ENCODE measurements around the gene XRCC6. TPM values are rescaled to one million over a fixed set of nuclear protein-coding genes. Genes with fewer than 3 reads are reported as not detected.

XRCC6 gene
- polyA plus RNA-seq, 1 donor (not counting 4 experiments of a cell fraction or from before 2014, with no cell fraction given) = 247 TPM

DNA sequence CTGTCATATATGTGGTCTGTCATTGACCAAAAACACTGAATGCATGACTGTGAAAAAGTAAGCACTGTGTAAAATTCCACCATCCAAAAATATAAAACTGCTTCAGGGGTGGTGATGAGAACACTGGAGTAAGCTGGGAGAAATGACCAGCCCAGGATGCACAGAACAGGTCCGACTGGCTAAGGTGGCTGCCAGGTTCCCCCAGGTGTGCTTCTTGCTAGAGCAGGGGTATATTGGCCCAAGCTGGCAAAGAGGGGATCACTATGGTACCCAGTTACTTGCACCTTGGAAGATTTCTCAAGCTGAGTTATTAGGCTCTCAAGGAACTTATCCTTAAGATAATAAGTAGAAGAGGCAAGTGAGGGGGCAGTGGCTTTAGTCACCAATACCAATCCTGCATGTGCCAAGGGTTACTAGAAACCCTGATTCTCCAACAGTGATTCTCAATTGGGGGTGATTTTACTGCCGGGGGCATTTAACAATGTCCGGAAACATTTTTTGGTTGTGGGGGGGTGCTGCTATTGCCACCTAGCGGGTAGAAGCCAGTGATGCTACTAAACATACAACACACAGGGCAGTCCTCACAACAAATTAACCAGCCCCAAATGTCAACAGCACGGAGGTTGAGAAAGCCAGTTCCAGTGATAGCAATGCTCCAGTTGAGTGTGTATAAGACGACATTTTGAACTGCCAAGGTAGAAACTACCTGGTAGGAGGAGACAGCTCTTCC lies 51.9 kb downstream of the XRCC6 start:
- FAIRE-seq (no peak), DNase-seq (ENCODE audit: low read depth, low spot score) (no peak)
- H3K4me3 ChIP-seq (ENCODE audit: control insufficient read depth in 2 of 3, extremely low read depth in 1 of 3, insufficient read depth in 2 of 3, low read depth in 1 of 3, low read length in 3 of 3) = no peak overlapping the region
- H4K20me1 ChIP-seq (ENCODE audit: control insufficient read depth, extremely low read depth, insufficient read depth, low read length) = no peaks in the 10 kb centered on the region
- no peaks in the 10 kb centered on the region for H3K9me3 ChIP-seq (ENCODE audit: control insufficient read depth, low read depth, low read length)
- peaks cover 9% of the 10 kb centered on the region for H3K4me1 ChIP-seq (ENCODE audit: control insufficient read depth, extremely low read depth, insufficient read depth, low read length)
- TF ChIP-seq, protein P1, sequence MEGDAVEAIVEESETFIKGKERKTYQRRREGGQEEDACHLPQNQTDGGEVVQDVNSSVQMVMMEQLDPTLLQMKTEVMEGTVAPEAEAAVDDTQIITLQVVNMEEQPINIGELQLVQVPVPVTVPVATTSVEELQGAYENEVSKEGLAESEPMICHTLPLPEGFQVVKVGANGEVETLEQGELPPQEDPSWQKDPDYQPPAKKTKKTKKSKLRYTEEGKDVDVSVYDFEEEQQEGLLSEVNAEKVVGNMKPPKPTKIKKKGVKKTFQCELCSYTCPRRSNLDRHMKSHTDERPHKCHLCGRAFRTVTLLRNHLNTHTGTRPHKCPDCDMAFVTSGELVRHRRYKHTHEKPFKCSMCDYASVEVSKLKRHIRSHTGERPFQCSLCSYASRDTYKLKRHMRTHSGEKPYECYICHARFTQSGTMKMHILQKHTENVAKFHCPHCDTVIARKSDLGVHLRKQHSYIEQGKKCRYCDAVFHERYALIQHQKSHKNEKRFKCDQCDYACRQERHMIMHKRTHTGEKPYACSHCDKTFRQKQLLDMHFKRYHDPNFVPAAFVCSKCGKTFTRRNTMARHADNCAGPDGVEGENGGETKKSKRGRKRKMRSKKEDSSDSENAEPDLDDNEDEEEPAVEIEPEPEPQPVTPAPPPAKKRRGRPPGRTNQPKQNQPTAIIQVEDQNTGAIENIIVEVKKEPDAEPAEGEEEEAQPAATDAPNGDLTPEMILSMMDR (optimal IDR thresholded peaks at IDR 0.05 in 1 of 3, IDR thresholded peaks at IDR 0.05 in 1 of 3, conservative IDR thresholded peaks at IDR 0.05 in 1 of 3; ENCODE audit: extremely low read depth in 1 of 3, insufficient read depth in 2 of 3, low read length in 3 of 3) = peak; percentile 14 to 46 (median 33)
- TF ChIP-seq EZH2 (IDR thresholded peaks at IDR 0.05; ENCODE audit: low read length) = no peak
- H2AFZ ChIP-seq (ENCODE audit: control insufficient read depth, low read length) = no peak overlapping the region
- H3K27ac ChIP-seq (ENCODE audit: control insufficient read depth, insufficient read depth, low read length) = no peak overlapping the region
- no peaks in the 10 kb centered on the region for H3K9me1 ChIP-seq (ENCODE audit: control insufficient read depth, extremely low read depth, insufficient read depth, low read length)
- no peak overlapping the region for H3K9ac ChIP-seq (ENCODE audit: control insufficient read depth, extremely low read depth, insufficient read depth, low read length)
- no peak overlapping the region for H3K4me2 ChIP-seq (ENCODE audit: control insufficient read depth, extremely low read depth, insufficient read depth, low read depth, low read length)
- peaks cover 38% of the 10 kb centered on the region for H3K79me2 ChIP-seq (ENCODE audit: control insufficient read depth, insufficient read depth, low read length)
- dilution Hi-C loops (cut with MboI; ENCODE audit: extremely low pct_ligation_motif_present, low sequenced_read_pairs) = no loop called here
- H3K27me3 ChIP-seq (ENCODE audit: control insufficient read depth, extremely low read depth, insufficient read depth, low read length) = no peaks in the 10 kb centered on the region
- peaks cover 12 to 17% of the 10 kb centered on the region in 2 experiments for H3K36me3 ChIP-seq (ENCODE audit: control insufficient read depth in 2 of 2, extremely low read depth in 1 of 2, insufficient read depth in 2 of 2, low read length in 2 of 2)

DNA sequence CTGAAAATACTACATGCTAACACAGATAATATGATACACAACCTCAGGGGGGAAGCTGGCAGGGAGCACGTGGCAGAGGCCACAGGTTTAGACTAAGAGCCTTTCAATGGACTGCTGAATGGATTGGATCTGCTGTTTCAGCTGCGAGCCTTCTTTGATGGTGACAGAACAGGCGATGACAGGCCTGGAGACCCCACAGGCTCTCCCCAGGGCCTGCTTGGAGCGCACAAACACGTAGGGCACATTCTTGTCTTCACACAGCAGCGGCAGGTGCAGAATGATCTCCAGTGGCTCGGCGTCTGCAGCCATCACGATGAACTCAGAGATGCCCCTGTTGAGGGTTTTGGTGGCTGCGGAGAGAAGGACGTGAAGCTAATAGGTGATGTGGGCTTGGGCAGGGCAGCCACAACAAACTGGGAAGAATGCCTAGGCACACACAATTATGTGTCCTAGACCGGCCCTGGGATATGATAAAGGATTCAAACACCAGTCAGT lies 53.8 kb downstream of the XRCC6 start:
- Histone ChIP-seq H3K36me3 (ENCODE audit: control insufficient read depth in 2 of 2, extremely low read depth in 1 of 2, insufficient read depth in 2 of 2, low read length in 2 of 2) (peaks cover 22 to 28% of the 10 kb centered on the region in 2 experiments), H2AFZ (ENCODE audit: control insufficient read depth, low read length) (no peak overlapping the region), H3K27ac (ENCODE audit: control insufficient read depth, insufficient read depth, low read length) (no peak overlapping the region), H3K79me2 (ENCODE audit: control insufficient read depth, insufficient read depth, low read length) (peaks cover 43% of the 10 kb centered on the region), H3K4me1 (ENCODE audit: control insufficient read depth, extremely low read depth, insufficient read depth, low read length) (no peaks in the 10 kb centered on the region), H3K9me1 (ENCODE audit: control insufficient read depth, extremely low read depth, insufficient read depth, low read length) (no peaks in the 10 kb centered on the region), H3K9me3 (ENCODE audit: control insufficient read depth, low read depth, low read length) (no peaks in the 10 kb centered on the region), H3K4me3 (ENCODE audit: control insufficient read depth in 2 of 3, extremely low read depth in 1 of 3, insufficient read depth in 2 of 3, low read depth in 1 of 3, low read length in 3 of 3) (no peak overlapping the region), H3K4me2 (ENCODE audit: control insufficient read depth, extremely low read depth, insufficient read depth, low read depth, low read length) (no peak overlapping the region), H4K20me1 (ENCODE audit: control insufficient read depth, extremely low read depth, insufficient read depth, low read length) (no peaks in the 10 kb centered on the region), H3K9ac (ENCODE audit: control insufficient read depth, extremely low read depth, insufficient read depth, low read length) (no peak overlapping the region), H3K27me3 (ENCODE audit: control insufficient read depth, extremely low read depth, insufficient read depth, low read length) (no peaks in the 10 kb centered on the region)
- DNase-seq (ENCODE audit: low read depth, low spot score) = no peak
- dilution Hi-C loops (cut with MboI; ENCODE audit: extremely low pct_ligation_motif_present, low sequenced_read_pairs) = no loop called here
- TF ChIP-seq, protein P1 (optimal IDR thresholded peaks at IDR 0.05 in 1 of 3, IDR thresholded peaks at IDR 0.05 in 1 of 3, conservative IDR thresholded peaks at IDR 0.05 in 1 of 3; ENCODE audit: extremely low read depth in 1 of 3, insufficient read depth in 2 of 3, low read length in 3 of 3) = no peak
- TF ChIP-seq EZH2 (IDR thresholded peaks at IDR 0.05; ENCODE audit: low read length) = no peak
- no peak for FAIRE-seq

Measured in keratinocyte (primary cell).